HuH-7 (cell line): ENCODE results near the gene CASQ1.
A peak's percentile ranks its signal among the peaks of the same experiment; 100 is the strongest.

Source experiments
- DNase-seq: peaks from one replicate; pipeline ENCODE4 v3.0.0; 2011; ENCODE audit warnings: low spot score

The CASQ1 gene

GRCh38 chr1:160189649-160190625 lies at the start of gene CASQ1:
CASQ1 (plus strand) TSS chr1:160190575; CDS start chr1:160190752, 177 bp downstream.
- no peak for DNase-seq

GRCh38 chr1:160143695-160144094 lies 46.7 kb upstream of the CASQ1 start:
- DNase-seq = no peak

DNA sequence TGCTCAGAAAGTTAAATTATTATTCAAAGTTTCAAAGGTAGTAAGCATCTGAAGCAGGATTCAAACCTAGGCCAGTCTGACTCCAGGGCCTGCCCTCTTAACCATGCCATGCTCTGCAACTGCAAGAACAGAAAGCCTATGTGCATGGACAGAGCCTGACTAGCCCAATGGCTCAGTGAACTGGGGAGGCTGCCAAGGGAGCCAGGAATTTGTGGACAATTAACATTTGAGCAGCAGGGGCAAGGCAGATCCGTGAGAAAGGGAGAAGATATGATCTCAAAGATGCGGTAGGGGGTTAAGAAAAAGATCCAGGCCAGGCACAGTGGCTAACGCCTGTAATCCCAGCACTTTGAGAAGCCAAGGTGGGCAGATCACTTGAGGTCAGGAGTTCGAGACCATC lies 45.5 kb upstream of the CASQ1 start:
- no peak for DNase-seq

DNA sequence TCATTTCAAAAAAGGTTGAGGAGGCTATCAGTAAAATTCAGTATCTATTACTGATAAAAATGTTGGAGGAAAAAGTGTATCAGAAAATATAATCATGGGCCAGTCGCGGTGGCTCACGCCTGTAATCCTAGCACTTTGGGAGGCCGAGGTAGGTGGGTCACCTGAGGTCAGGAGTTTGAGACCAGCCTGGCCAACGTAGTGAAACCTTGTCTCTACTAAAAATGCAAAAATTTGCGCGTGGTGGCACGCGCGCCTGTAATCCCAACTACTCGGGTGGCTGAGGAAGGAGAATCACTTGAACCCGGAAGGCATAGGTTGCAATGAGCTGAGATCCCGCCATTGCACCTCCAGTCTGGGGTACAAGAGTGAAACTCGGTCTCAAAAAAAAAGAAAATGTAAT lies 44.3 kb upstream of the CASQ1 start:
- no peak for DNase-seq

DNA sequence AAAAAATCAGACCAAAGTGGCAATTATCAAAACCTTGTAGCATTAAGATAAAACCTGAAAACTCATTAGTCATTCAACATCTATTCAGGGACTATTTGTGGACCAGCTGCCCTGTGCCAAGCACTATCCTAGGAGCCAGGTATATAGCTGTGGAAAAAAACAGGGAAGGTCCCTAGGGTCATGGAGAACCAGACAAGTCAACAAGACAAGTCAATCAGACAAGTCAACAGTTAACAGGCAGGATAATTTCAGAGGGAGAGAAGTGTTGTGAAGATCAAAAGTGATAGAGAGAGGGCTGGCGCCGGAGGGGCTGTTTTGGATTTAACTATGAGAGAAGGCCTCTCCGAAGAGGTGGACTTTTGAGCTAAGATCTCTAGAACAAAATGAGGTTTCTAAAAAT lies 42.3 kb upstream of the CASQ1 start:
- DNase-seq = peak; percentile 43

DNA sequence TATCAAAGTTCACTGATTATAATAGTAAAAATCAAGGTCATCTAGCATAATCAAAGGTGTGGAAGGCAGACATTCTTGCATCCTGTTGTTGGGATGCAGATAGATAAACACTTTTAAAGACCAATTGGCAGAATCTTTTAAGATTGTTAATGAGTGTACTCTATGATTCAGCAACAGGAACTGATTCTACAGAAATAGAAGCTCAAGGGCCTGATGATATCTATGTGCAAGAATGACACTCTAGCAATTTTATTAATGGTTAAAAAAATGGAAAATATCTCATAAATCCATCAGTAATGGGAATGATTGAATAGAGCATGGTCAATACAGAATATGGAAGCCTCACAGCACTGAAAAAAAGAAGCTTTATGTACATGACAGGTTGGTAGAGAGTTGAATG lies 41.1 kb upstream of the CASQ1 start:
- no peak for DNase-seq

GRCh38 chr1:160149716-160150115 lies 40.7 kb upstream of the CASQ1 start:
- no peak for DNase-seq

- DNase-seq = no peak
Measured at GRCh38 chr1:160151303-160151702, 39.1 kb upstream of the CASQ1 start, which contains the start of gene ATP1A4. ATP1A4 (plus strand) TSS chr1:160151603; CDS start chr1:160152041, 438 bp downstream.

GRCh38 chr1:160154790-160155189 lies 35.6 kb upstream of the CASQ1 start:
- DNase-seq = no peak

DNA sequence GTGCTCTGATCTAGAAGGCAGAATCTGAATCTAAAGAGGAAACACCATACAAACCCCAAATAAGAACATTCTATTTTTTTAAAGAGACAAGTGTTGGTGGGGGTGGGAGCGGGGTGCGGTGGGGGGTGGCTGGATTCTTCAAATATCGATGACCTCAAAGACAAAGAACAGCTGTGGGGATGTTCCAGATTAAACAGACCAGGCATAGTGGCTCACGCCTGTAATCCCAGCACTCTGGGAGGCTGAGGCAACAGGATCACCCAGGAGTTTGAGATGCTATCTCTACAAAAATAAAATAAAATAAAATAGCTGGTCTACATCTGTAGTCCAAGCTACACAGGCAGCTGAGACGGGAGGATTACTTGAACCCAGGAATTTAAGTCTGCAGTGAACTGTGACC lies 34.0 kb upstream of the CASQ1 start:
- no peak for DNase-seq

GRCh38 chr1:160157174-160157573 lies 33.2 kb upstream of the CASQ1 start:
- no peak for DNase-seq

- DNase-seq = no peak
Measured at GRCh38 chr1:160158031-160158430, 32.3 kb upstream of the CASQ1 start.

- DNase-seq = no peak
Measured at GRCh38 chr1:160158534-160158933, 31.8 kb upstream of the CASQ1 start.

GRCh38 chr1:160159846-160160245 lies 30.5 kb upstream of the CASQ1 start:
- DNase-seq = no peak

DNA sequence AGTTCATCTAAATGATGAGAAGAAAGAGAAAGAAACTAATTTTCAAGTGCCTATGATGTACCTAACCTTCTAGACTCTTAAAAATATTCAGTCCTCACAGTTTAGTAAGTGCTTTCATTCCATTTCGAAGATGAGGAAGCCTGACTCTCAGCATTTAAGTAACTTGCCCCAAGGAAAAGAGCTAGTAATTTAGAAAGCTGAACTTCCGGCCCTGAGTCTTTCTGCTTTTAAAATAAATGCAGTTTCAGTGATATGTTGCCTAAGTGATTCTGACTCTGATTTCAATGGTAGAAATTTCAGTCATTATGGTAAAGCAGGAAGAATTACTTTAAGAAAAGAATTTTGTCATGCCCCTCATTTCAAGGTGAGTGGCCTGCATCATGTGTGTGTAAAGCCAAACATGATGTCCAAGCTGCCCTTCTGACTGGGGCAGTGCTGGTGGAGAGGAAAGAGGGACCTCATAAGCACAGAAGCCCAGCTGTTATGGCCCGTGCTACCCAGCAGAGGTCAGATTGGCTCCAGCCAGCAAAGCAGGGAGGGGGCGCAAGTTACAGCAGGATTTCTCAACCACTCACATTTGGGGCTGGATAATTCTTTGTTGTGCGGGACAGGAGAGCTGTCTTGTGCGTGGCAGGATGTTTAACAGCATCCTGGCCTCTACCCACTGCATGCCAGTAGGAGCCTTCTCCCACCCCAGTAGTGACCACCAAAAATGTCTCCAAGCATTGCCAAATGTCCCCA lies 28.2 kb upstream of the CASQ1 start:
- peak; percentile 42 for DNase-seq

- DNase-seq = no peak
Measured at GRCh38 chr1:160162931-160163330, 27.4 kb upstream of the CASQ1 start.

GRCh38 chr1:160163615-160164014 lies 26.8 kb upstream of the CASQ1 start:
- DNase-seq = no peak

DNA sequence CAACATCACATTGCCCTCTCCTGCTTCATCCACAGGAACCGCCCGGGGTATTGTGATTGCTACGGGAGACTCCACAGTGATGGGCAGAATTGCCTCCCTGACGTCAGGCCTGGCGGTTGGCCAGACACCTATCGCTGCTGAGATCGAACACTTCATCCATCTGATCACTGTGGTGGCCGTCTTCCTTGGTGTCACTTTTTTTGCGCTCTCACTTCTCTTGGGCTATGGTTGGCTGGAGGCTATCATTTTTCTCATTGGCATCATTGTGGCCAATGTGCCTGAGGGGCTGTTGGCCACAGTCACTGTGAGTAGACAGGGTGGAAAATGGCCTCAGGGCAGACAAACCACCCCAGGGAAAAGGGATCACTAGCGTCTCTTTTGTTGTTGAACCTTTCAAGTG lies 26.3 kb upstream of the CASQ1 start:
- no peak for DNase-seq

DNA sequence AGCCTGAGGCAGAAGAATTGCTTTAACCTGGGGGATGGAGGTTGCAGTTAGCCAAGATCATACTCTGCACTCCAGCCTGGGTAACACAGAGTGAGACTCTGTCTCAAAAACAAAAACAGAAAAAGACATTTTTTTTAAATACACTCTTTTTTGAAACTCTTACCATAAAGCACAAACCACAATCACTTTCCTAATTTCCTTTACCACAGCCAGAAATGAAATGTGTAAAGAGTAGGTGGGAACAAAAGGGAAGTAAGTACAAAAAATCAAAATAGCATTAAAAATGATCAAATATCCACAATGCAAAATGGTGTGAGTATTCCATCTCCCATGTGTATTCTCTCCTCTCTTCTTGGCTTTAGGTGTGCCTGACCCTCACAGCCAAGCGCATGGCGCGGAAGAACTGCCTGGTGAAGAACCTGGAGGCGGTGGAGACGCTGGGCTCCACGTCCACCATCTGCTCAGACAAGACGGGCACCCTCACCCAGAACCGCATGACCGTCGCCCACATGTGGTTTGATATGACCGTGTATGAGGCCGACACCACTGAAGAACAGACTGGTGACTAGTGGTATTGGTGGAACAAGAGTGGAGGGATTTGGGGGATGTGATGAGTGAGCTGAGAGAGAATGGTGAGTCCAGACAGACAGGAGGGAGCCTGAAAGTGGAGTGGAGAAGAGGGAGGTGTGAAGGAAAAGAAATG lies 24.1 kb upstream of the CASQ1 start:
- no peak for DNase-seq

- DNase-seq = no peak
Measured at GRCh38 chr1:160167056-160167455, 23.3 kb upstream of the CASQ1 start.

DNA sequence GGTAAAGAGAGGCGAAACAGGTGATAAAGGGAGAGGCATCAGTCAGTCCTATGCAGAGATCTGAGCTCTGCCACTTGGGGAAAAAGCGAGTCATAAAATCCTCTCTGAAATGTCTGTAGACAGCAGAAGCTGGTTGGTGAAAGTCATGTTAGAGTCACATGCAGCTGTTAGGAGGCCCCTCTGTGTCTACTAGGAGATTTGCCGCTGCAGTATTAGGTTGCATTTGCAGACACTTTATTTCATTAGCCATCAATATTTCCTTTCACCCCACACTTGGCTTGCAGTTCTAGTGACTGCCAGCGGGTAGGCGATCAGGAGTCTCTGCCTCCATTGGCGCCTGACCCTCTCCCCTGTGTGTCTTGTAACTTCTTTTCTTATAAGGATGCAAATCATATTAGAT lies 22.8 kb upstream of the CASQ1 start:
- no peak for DNase-seq

- DNase-seq = no peak
Measured at GRCh38 chr1:160168016-160168415, 22.4 kb upstream of the CASQ1 start.
